Cardiac fibroblast (primary cell): ENCODE results near the gene ZNF317.

Experiments used
- DNase-seq, 2 donors: peaks; one replicate each; pipeline versions ENCODE4 v3.0.0 to v3.0.0-alpha.2; 2010; ENCODE audit warnings: low read depth in 2 of 2
- H3K4me3 ChIP-seq, 2 donors: replicated peaks in 1 of 2; 1 replicate in 1 of 2; 2 replicates in 1 of 2; pipeline ENCODE4 v1.5.1; 2011; ENCODE audit warnings: low read depth in 2 of 2, low read length in 2 of 2, mild to moderate bottlenecking in 2 of 2, moderate library complexity in 1 of 2
- TF ChIP-seq, protein P1 (sequence below): IDR thresholded peaks from one replicate; pipeline ENCODE4 v1.5.1; 2011; ENCODE audit warnings: low read depth, mild to moderate bottlenecking, low read length, inconsistent platforms

Gene ZNF317

DNA sequence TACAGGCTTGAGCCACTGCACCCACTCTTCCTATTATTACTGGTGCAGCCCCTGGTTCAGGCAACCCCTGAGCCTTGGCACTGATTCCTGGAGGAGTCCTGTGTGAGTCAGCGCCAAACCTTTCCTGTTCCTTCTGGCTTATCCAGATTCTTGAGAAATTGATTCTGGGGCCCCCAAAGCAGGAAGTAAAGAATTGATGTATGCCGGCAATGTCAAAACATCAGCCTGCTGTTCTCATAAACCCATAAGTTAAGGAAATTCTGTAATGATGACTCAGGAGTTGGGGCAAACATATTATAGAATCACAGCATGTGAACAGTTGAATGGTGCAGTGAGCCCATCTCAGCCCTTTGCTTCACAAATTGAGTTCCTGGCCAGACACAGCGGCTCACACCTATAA is 12.0 kb upstream of the ZNF317 start:
- H3K4me3 ChIP-seq, result no peak overlapping the region
- TF ChIP-seq, protein P1, sequence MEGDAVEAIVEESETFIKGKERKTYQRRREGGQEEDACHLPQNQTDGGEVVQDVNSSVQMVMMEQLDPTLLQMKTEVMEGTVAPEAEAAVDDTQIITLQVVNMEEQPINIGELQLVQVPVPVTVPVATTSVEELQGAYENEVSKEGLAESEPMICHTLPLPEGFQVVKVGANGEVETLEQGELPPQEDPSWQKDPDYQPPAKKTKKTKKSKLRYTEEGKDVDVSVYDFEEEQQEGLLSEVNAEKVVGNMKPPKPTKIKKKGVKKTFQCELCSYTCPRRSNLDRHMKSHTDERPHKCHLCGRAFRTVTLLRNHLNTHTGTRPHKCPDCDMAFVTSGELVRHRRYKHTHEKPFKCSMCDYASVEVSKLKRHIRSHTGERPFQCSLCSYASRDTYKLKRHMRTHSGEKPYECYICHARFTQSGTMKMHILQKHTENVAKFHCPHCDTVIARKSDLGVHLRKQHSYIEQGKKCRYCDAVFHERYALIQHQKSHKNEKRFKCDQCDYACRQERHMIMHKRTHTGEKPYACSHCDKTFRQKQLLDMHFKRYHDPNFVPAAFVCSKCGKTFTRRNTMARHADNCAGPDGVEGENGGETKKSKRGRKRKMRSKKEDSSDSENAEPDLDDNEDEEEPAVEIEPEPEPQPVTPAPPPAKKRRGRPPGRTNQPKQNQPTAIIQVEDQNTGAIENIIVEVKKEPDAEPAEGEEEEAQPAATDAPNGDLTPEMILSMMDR, result no peak
- DNase-seq, result peak; percentile 57 to 66

DNA sequence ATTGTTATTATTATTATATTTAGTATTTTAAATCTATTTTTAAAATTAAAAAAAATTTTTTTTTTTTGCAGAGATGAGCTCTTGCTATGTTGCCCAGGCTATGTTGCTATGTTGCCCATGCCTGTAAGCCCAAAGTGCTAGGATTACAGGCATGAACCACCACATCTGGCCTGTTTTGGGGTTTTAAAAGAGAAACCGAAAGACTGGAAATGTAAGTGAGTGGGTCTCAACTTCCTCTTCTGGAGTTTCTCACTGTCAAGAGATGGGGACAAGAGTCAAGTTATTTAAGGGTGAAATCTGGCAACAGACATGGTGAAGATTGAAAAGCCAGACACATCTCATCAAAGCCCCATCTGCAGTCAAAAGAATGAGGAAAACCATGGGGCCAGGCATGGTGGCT is 9.2 kb upstream of the ZNF317 start:
- DNase-seq, result no peak
- TF ChIP-seq, protein P1, result no peak

DNA sequence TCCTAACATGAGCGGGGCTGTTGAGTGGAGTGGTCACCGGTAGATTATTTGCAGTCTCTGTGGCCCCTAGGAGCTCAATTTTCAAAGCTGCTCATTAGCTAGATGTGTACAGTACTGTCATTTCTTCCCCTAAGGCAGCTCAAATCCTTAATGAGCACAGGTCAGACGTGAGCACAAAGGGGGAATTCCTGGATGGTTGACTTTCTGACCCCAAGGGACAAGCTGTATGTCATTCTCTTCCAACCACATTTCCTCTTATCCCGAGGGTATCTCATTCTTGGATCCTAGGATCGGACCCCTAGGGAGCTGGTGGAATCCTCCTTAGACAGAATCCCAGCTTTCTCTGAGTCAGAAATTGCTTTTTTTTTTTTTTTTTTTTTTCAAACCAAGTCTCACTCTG is 7.8 kb upstream of the ZNF317 start:
- no peak for DNase-seq
- TF ChIP-seq, protein P1, result no peak
- H3K4me3 ChIP-seq, result no peak overlapping the region

More for the DNA sequence above, 9.2 kb upstream of the ZNF317 start:
- H3K4me3 ChIP-seq, result no peak overlapping the region

DNA sequence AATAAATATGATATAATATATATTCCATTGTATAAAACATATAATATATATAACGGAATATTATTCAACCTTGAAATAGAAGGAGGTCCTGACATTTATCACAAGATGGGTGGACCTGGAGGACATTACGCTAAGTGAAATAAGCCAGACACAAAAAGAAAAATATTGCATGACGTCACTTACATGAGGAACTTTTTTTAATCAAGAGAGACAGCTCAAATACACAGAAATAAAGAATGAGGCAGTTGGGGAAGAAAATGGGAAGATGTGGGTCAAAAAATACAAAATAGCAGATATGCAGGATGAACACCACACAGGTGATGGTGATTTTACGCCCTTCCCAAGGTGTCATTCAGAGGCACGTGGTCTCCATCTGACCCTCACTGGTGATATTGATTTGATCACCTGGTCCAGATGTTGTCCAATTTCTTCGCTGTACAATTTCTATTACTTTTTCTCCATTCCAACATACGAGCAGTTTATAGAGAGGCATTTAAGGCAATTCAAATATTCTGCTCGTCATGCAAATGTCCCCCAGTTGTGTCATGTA is 513 bp upstream of the ZNF317 start:
- TF ChIP-seq, protein P1, result no peak
- peak overlapping the region; percentile 88 to 97 for H3K4me3 ChIP-seq
- DNase-seq, result peak in 1 of 2 donors; percentile 5

DNA sequence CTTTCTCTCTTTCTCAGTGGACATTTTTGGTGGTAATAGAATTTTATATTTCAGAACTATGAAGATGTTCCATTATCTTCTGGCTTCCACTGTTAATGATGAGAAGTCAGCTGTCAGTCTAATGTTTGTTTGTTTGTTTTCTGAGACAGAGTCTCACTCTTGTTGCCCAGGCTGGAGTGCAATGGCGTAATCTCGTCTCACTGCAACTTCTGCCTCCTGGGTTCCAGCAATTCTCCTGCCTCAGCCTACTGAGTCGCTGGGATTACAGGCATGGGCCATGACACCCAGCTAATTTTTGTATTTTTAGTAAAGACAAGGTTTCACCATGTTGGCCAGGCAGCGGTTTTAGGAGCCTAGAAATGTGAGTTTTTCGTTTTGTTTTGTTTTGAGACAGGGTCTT is 4.7 kb downstream of the ZNF317 start:
- TF ChIP-seq, protein P1, result no peak
- H3K4me3 ChIP-seq, result no peak overlapping the region
- peak in 1 of 2 donors; percentile 13 for DNase-seq

DNA sequence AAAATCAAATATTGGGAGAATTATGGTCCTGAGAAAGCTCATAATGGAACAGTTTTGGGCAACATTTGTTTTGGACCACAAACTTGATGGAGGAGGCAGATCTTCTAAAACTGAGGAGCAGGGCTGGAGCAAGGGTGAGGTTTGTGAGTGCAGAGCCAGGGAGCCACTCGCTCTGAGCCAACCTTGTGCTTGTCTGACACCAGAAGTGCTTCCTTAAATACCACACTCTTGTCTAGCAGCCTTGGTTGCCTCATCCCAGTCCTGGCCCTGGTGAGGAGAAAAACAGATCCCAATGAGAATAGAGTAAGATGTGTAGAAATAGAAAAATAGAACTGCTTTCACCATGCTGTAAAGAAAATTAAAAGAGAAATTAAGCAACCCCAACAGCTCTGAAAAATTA is 6.7 kb downstream of the ZNF317 start:
- no peak overlapping the region for H3K4me3 ChIP-seq
- no peak for DNase-seq
- TF ChIP-seq, protein P1, result no peak

DNA sequence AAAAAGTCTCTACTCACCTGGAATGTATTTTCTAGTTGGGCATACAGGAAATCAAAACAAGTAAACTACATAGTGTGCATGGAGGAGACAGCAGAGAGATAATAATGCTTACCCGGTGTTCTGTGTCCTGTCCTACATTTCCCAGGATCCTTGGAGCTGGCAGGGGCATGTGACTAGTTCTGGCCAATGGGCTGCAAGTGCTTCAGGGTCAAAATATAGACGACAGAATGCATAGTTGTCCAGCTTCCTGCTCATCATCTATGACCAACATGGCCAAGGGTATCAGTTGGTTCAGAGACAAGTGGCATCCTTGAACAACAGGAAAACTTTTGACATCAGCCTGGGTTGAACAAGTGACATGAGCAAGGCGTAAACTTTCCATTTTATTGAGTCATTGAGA is 8.5 kb downstream of the ZNF317 start:
- no peak for DNase-seq
- TF ChIP-seq, protein P1, result no peak
- no peak overlapping the region for H3K4me3 ChIP-seq
